GM21619 (cell line): ENCODE results near the gene PTGR1.
"Not testable (repeated sequence)": the region's sequence is repeated elsewhere in the genome, so short reads cannot be mapped to it uniquely, and the experiment has no call there.

ENCODE experiments used
- ATAC-seq: cut with Tn5 transposase; IDR thresholded peaks from one replicate; pipeline ENCODE4 v1.9.1; 2021; ENCODE audit not compliant: unreplicated experiment

Gene PTGR1

GRCh38 chr9:111613436-111614040 is 14.1 kb upstream of the PTGR1 start:
- ATAC-seq, result no peak

- no peak for ATAC-seq
Measured at GRCh38 chr9:111610845-111611244, 11.4 kb upstream of the PTGR1 start.

GRCh38 chr9:111610149-111610548 is 10.7 kb upstream of the PTGR1 start:
- ATAC-seq, result no peak

- no peak for ATAC-seq
Measured at GRCh38 chr9:111605041-111605559, 5.7 kb upstream of the PTGR1 start.

- ATAC-seq, result no peak
Measured at GRCh38 chr9:111604054-111604615, 4.7 kb upstream of the PTGR1 start.

GRCh38 chr9:111603041-111603440 is 3.6 kb upstream of the PTGR1 start:
- ATAC-seq, result no peak

- ATAC-seq, result no peak
Measured at GRCh38 chr9:111601237-111602018, 2.0 kb upstream of the PTGR1 start.

GRCh38 chr9:111599955-111600343 is 502 bp upstream of the PTGR1 start:
- ATAC-seq, result no peak

GRCh38 chr9:111598733-111599091 is 735 bp downstream of the PTGR1 start:
- peak; percentile 5 for ATAC-seq

GRCh38 chr9:111597852-111598732 is 1.4 kb downstream of the PTGR1 start:
- ATAC-seq, result peak; percentile 51

- ATAC-seq, result no peak
Measured at GRCh38 chr9:111588846-111589245, 10.6 kb downstream of the PTGR1 start.

- no peak for ATAC-seq
Measured at GRCh38 chr9:111586378-111586777, 13.1 kb downstream of the PTGR1 start.

GRCh38 chr9:111582888-111583287 is 16.6 kb downstream of the PTGR1 start:
- ATAC-seq, result no peak

- ATAC-seq, result no peak
Measured at GRCh38 chr9:111572950-111573604, 26.4 kb downstream of the PTGR1 start.

- not testable (repeated sequence) for ATAC-seq
Measured at GRCh38 chr9:111568127-111568526, 31.3 kb downstream of the PTGR1 start.

GRCh38 chr9:111566234-111566633 is 33.2 kb downstream of the PTGR1 start:
- ATAC-seq, result no peak

GRCh38 chr9:111561165-111561719 is 38.2 kb downstream of the PTGR1 start:
- ATAC-seq, result no peak

GRCh38 chr9:111559000-111559610 is 40.3 kb downstream of the PTGR1 start:
- no peak for ATAC-seq

- ATAC-seq, result not testable (repeated sequence)
Measured at GRCh38 chr9:111555425-111555824, 44.0 kb downstream of the PTGR1 start.

- no peak for ATAC-seq
Measured at GRCh38 chr9:111548623-111549022, 50.8 kb downstream of the PTGR1 start.
